Pulmonary artery endothelial cell (primary cell): ENCODE measurements around the gene NUP42. TPM values are rescaled to one million over a fixed set of nuclear protein-coding genes. Genes with fewer than 3 reads are reported as not detected.
"Not testable (repeated sequence)": the region's sequence is repeated elsewhere in the genome, so short reads cannot be mapped to it uniquely, and the experiment has no call there.

ENCODE experiments used
- DNase-seq: peaks from one replicate; pipeline ENCODE4 v3.0.0-alpha.2; 2011; ENCODE audit warnings: low read depth, low spot score
- total RNA-seq: library from RNA; depleted of rRNA; stranded (reverse); fragments of >200 nt; gene quantifications from 2 replicates; pipeline ENCODE4 v1.2.3, GENCODE V29; 2014

NUP42 gene
- total RNA-seq, 1 donor from 2014 or later, result 36.9 TPM

DNA sequence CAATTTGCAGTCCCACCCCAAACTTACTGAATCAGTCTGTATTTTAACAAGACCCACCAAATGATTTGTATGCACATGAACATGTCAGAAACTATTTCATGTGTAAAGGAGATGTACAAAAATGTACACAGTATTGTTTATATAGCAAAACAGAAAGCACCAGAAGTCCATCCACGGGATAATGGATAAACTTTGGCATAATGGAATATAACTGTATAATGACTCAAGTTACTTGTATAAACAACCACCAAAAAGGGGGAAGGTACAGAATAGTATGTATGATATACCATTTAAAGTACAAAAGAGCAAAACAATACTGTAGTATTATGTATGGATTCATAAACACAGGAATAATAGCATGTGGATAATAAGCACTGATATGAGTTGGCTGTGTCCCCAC, 22.4 kb downstream of the NUP42 start:
- no peak for DNase-seq

DNA sequence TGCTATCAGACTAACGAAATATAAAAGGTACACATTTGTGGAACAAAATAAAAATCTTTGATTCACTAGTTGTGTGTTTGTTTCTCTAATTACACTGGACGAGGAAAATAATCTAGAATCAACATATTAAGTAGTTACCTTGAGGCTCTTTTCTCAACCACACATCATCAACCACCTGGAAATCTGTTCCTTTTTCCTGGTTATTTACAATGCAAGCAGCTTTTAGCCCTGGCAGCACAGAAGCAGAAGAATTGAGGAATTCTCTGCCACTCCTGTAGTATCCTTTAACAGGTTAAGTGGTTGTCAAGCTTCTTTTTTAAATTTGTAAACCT, 23.7 kb downstream of the NUP42 start:
- DNase-seq, result no peak

DNA sequence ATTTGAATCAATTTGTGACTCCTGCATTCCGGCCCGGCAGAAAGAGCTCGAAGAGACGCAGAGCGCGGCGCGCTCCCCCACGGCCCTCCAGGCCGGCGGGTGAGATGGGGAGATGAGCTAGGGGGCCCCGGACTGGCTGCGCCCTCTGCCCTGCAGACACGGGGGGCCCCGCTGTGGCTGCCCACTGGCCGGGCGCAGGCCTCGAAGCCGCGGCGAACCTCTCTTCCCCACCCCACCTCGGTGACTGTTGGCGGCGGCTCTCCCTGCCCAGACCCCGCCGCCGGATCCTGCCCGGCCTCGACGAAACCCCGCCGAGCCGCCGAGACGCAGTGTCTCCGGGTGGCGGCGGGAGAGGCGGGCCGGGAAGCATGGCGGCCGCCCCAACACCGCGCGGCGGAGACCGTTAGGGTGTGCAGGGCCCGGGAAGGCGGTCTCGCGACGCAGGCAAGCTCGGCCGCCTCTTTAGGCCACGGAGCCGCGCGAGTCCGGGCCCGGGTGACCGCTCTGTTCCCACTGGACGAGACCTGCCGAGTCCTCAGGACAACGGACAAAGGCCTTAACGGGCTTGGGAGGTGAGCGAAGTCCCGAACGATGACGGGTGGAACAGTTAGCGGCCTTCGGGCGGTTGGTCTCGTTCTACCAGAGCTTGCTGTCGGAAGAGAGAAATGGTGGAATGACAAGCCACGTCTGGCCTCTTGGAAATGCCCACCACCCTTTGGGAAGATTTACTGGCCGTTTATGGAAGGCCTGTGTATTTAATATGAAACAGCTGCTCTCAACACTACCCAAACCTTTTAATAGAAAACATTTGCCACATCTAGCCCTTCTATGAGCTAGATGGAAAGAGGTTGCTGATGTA, 24.3 kb downstream of the NUP42 start:
- no peak for DNase-seq

DNA sequence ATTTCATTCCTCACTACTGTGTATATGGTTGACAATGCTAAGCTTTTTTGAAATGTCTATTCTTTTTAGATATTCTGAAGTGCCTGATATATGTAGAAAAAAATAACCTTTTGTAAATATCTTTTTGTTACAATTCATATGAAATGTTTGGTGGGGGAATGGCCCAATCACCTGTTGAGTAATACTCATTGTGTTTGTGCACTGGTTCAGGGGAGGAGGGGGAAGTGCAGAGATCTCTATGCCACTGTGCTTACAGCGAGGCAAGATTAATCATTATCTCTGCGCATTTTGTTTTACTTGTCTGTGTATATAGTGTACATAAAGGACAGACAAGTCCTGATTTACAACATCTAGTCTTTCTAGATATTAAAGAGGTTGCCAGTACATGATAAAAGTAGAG, 25.2 kb downstream of the NUP42 start:
- no peak for DNase-seq

DNA sequence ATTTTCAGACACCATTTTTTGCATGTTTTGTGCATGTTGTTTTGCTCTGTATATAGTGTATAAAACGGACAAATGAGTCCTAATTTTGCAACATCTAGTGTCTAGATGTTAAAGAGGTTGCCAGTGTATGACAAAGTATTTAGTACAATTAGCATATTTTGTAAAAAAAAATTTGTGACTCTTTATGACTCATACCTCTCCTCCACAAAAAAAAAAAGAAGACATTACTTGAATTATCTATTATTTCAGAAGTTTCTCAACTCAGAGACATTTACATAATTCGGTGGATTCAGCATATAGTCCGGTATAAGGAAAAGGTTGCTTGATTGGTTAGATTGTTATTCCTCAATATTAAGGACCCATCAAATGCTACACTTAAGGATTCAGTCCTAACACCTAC, 26.0 kb downstream of the NUP42 start:
- DNase-seq, result no peak

DNA sequence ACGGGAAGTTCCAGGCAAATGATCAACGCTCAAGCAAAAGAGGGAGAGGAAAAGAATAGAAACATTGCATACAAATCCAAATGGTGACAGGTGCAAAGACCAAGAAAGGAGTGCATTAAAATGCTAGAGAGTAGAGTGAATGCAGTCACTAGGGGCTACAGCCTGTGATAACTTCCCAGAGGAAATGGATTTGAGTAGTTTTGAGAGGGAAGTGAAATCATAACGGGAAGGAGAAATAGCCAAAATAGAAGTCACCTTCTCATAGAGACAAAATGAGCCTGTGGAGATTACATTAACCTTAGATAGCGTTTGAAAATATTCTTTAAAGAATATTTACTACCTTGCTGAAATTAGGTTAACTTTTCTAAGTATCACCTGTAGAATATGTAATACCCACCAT, 26.5 kb downstream of the NUP42 start:
- no peak for DNase-seq

DNA sequence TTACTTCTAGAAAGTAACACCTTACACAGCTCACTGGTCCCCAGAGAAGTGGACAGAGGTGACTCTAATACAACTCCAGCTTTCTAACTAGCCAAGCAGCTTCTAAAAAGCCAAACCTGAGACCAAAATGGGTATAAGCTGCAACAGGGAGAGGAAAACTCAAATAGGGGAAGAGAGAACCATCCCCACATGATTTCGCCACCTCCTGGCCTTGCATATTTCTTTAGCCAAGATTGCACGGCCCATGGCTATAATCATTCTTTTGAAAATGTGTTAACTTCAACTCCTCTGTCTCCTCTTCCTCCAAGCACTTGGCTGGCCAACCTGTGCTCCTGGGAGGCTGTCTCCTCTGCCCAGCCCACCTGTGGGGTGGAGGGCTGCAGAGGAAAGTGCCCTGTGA, 28.7 kb downstream of the NUP42 start:
- no peak for DNase-seq

DNA sequence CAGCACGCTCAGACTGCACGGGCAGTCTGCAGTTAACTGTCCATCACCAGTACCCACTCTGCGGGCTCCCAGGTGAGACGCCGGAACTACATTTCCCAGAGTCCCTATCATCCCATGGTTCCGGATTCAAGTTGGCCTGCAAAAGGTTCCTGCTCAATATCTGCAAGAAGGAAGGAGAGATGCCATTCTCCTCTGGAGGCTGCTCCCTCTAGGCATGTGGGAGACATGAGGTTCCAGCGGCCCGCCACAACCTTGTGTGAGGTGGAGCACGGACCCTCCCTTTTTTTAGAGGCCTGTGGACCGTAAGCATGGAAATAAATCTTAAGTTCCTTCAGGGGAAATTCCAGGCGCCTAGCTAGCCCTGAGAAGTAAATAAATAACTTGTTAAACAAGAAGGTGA, 29.7 kb downstream of the NUP42 start:
- no peak for DNase-seq

DNA sequence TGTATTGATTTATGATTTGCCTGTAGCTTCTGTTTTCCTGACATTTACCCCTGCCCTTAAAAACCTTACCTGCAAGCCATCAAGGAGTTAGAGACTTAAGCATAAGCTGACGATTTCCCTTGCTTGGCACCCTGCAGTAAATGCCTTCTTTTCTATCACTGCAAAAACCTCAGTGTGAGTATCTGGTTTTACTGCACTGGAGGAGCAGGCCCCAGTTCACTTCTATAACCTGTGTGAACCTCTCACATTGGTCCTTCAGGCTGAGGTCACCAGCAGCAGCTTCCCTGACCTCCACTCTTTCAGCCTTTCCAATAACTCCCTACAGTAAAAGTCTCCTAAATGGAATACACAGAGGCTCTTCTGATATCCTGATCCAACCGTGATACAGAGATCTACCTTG, 30.5 kb downstream of the NUP42 start:
- DNase-seq, result no peak

DNA sequence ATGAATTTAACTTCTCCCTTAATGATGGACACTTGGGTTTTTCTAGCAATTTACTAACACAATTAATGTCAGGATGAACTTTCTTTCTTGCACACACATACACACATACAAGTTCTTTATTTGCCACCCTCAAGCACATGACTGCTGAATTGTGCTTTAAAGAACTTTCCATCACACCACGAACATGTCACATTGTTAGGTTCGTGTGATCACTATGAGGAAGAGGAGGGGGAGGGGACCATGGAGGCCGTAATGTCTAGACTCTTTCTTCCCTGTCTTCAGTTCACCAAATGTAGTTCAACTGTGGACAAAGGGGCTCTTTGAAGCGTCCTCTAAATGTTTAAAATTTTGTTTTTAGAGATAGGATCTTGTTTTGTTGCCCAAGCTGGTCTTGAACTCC, 31.0 kb downstream of the NUP42 start:
- DNase-seq, result no peak

DNA sequence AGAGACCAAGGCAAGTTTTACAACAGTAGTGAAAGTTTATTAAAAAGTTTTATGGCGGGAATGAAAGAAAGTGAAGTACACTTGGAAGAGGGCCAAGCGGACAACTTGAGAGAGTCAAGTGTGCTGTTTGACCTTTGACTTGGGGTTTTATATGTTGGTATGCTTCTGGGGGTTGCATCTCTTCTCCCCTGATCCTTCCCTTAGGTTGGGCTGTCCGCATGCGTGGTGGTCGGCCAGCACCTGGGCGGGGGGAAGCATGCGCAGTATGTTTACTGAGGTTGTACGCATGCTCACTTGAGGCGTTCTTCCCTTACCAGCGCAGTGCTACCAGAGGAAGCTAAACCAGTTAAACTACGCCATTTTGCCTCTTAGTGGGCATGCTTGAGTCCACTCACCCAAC, 31.9 kb downstream of the NUP42 start:
- no peak for DNase-seq

DNA sequence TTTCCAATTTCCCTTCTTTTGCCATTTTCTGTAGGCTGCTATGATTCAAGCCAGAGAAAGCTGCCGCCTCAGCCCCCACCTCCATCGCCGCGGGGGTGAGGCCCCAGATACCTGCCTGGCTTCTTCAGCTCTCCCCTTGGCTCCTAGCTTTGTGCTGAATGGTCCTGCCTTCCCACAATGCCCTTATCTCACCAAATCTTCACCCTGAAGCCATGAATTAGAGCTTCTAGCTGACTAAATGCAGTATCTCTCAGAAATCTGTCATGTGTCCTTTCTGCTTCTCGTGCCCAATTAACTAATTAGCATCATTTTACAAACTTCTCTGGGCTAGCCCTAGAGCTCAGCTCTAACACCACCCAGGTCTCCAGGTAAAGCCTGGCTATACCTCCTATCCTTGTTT, 32.6 kb downstream of the NUP42 start:
- no peak for DNase-seq

DNA sequence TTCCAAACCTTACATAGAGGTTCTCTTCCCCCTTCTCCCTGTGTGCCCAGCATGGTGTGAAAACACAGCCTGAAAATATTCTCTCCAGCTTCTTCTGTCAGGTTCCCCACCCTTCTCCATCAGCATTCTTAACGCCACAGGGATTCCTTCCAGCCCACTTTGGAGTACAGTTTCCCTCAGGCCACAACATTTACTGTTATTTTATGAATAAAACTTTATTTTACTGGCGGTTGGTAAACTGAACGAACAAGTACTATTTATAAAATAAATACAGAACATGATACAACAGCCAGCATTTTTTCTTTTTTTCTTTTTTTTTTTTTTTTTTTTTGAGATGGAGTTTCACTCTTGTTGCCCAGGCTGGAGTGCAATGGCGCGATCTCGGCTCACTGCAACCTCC, 33.1 kb downstream of the NUP42 start:
- DNase-seq, result no peak

DNA sequence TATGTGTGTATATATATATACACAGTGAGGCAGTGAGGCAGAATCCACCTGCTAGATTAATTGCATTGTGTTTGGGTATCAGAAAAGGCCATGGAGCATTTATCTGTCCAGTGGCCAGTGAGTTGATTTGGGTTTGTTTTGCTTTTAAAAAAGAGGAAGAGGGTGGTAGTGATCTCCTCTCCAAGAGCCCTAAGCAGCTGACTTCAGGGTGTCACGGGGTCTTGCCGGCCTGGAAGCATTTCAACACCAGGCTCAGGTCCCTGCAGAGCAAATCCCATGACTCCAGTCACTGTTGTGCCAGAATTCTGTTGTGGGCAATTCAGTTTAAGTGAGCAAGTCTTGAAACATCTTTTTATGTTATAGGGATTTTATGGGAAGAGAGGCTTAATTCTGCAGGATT, 34.2 kb downstream of the NUP42 start:
- DNase-seq, result no peak

DNA sequence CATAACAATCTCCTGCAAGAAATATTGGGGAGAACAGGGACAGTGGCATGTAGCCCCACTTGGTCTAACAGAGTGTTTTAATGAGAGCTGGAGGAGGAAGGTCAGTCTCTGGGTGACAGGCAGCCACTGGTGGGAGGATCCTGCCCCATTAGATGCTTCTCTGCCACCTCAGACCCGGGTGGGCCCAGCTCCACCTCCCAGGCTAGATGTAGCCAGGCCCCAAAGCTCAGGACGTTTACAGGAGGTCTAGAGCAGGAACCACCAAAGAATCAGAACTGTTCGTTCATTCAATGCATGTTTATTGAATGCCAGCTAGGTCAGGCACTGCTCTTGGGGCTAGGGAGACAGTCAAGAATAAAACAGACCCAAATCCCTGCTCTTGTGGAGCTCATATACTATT, 36.3 kb downstream of the NUP42 start:
- DNase-seq, result no peak

DNA sequence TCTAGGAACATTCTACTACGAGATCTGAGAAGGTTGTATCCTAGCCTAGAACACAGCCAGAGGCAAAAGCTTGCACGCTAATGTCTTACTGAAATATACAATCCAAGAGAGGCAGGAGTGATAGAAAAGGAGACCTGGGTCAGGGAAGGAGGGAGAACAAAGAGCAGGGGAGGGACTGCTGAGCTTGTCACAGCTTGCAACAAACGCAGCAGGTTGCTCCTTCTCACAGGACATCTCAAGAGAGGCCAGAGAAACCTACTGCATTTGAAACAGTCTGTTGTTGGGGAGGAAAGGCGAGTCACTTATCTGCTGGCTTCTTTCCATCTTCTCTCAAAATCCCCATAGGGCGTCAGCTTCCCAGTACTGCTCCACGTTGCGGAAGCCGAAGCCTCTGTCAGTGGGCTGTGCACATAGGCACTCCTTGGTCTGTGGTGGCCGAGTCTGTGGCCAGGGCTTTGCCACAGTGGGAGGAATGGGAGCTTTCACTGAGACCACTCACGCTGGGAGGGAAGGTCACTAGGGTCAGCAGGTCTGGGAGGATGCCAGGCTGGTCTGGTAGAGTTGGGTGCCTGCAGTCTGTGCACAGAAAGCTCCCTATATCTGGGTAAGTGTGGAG, 39.0 kb downstream of the NUP42 start:
- no peak for DNase-seq

DNA sequence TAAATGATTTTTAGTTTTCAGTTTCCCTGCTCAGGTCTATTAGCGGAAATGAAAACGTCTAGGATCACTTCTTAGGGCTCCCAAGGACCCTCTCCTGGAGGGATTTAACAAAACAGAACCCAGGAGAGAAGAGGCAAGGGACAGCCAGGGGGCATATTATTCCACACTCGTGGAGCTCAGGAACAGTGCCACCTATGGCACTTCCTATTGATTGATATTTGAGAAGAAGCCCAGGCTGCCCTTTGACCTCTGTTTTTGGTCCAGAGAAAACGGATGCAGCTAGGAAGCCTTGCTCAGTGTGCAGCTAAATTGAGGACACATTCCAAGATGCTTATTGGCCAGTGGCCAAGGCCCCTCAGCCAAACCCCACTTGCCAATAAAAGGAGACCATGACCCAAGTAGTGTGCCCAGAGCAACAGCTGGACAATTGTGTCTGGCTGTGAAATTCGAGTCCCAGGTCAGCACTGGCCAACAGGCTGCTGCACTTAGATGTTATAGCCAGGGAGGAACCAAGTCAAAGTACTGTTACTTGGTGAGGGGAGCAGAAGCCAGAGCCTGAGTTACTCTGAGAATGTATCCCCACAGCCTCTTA, 40.7 kb downstream of the NUP42 start:
- no peak for DNase-seq

DNA sequence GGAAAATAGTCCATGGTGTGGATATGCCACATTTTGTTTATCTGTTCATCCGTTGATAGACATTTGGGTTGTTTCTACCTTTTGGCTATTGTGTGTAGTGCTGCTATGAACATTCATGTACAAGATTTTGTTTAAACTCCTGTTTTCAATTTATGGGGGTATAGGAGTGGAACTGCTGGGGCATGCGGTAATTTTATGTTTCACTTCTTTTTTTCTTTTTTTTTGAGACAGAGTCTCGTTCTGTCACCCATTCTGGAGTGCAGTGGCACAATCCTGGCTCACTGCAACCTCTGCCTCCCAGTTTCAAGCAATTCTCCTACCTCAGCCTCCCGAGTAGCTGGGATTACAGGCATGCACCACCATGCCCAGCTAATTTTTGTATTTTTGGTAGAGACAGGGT, 42.5 kb downstream of the NUP42 start:
- DNase-seq, result not testable (repeated sequence)

DNA sequence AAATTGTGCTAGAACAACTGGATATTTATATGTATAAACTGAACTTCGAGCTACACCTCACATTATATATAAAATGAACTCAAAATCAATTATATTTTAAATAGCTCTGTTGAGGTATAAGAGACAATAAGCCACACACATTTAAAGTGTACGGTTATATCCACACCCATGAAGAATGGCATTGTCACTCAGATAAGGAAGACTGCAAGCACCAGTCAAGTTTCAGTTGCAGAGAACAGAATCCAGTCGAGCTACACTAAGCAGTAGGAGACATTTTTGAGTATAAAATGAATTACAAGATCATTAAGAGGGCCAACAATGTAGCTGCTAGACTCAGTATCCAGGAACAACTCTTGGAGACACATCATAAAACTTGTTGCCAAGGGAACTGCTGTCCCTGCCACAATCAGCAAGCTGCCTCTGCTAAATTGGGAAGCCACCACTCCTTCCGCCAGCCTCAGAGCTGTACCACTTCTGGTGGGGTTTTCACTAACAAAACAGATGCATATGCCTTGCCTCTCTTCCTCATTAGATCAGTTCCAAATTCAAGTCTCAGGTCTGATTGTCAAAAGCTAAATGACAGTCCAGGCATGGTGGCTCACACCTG, 45.1 kb downstream of the NUP42 start:
- DNase-seq, result no peak

DNA sequence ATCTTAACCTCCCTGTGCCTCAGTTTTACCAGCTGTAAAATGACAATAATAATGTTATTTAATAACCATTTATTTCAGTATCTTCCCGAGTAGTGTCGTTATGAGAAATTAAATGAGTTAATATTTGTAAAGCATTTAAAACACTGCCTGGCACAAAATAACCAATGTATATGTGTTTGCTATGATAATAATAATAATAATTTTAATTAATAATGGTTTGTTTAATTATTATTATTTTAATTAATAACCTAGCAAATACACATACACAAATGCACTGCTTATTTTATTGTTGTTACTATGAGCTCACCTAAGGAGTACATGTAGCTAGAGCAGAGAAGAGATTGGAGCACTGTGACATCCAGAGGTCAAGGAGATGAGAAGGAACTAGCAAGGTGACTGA, 46.6 kb downstream of the NUP42 start:
- no peak for DNase-seq

DNA sequence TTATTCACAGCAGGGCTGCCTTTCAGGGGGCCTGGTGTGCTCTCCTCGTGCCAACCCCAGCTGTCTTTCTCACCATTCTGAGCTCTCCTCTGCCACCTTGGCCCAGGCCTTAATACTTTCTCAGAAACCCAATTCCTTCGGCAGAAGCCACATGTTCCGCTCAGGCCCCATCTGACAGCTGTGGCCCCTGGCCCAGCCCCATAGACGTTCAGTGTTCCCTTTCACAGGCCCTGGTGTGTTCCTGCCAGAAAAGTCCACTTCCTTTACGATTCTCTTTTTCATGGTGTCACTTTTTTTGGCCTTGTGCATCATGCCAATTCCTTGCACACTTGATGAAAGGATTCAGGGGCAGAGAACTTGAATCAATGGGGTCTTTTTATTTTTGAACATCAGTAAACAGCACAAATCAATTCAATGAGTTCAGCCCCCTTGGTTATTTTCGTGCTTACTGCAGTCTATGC, 48.8 kb downstream of the NUP42 start:
- DNase-seq, result no peak

DNA sequence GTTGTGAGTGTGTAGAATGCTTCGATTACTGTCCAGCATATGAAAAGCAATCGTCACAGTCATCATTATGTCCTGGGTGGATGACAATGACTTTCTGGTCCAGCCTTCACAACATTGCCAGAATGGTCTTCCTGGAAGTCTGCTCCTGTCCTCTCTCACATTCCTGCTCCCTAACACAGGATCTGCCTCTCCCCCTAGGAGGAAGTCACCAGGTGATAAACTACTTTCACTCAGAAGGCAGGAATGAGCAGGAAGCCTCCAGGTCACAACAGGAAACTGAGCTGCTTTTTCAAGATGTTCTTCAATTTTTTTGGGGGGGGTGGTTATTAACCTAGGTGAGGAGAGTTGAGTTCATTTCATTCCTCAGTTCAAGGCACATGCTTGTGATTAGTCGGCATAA, 51.1 kb downstream of the NUP42 start:
- DNase-seq, result no peak
